Calu3 (cell line): ENCODE data around the gene ARHGEF11. TPM values are rescaled to one million over a fixed set of nuclear protein-coding genes. Genes with fewer than 3 reads are reported as not detected.

Experiments used
- BruUV-seq: library from RNA; stranded (reverse); fragments of 400-500 nt; replicated peaks from 2 replicates; lab custom pipeline; 2021; lab: Mats Ljungman, UMichigan
- CTCF ChIA-PET: fragments of 300-600 bp; sonication (Branson Sonifier 250); formaldehyde crosslinking; loops from one replicate; lab custom pipeline; 2022; ENCODE audit warnings: antibody characterized with exemption; lab: Charles Lee
- DNase-seq: peaks from one replicate; pipeline ENCODE4 v3.0.0; 2022
- H3K27ac Mint-ChIP-seq: one replicate; pipeline ENCODE4 v1.8.0; 2022; ENCODE audit warnings: mixed read lengths; ENCODE audit not compliant: unreplicated experiment
- H3K27me3 Mint-ChIP-seq: one replicate; pipeline ENCODE4 v1.8.0; 2022; ENCODE audit warnings: mixed read lengths; ENCODE audit not compliant: unreplicated experiment
- H3K36me3 Mint-ChIP-seq: one replicate; pipeline ENCODE4 v1.8.0; 2022; ENCODE audit warnings: mild to moderate bottlenecking, moderate library complexity, mixed read lengths; ENCODE audit not compliant: insufficient read depth, unreplicated experiment
- H3K4me1 Mint-ChIP-seq: one replicate; pipeline ENCODE4 v1.8.0; 2022; ENCODE audit warnings: mild to moderate bottlenecking, low read depth, mixed read lengths; ENCODE audit not compliant: unreplicated experiment
- H3K4me3 Mint-ChIP-seq: one replicate; pipeline ENCODE4 v1.8.0; 2022; ENCODE audit warnings: mild to moderate bottlenecking, low read depth, moderate library complexity, mixed read lengths; ENCODE audit not compliant: unreplicated experiment
- H3K9me3 Mint-ChIP-seq: one replicate; pipeline ENCODE4 v1.8.0; 2022; ENCODE audit warnings: low read depth, mixed read lengths; ENCODE audit not compliant: unreplicated experiment
- CTCF ChIP-seq: fragments of 200-600 bp; IDR thresholded peaks from one replicate; pipeline ENCODE4 v1.8.0; 2022; ENCODE audit warnings: antibody characterized with exemption; ENCODE audit not compliant: unreplicated experiment
- intact Hi-C: fragments of 100-400 bp; cut with micrococcal nuclease; formaldehyde crosslinking; loops from one replicate; pipeline ENCODE4 v1.10.0; 2022; ENCODE audit not compliant: unreplicated experiment
- total RNA-seq: library from RNA; stranded (reverse); gene quantifications from 2 replicates; pipeline ENCODE4 v1.2.3, GENCODE V29; 2022

Gene ARHGEF11
- total RNA-seq, 1 experiment from 2014 or later: 44.1 TPM

DNA sequence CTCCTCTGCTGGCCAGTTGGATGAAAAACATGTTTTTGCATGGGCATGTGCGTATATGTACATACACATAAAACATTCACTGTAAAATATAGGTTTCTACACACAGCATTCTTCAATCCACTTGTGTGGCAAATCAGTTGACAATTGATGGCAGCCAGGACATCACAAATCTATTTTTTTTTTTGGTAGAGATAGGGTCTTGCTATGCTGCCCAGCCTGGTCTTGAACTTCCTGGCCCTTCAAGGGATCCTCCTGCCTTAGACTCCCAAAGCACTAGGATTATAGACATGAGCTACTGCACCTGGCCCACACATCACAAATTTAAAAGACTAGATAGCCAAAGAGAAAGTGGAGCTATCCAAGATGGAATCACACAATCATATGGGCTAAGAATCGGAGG lies 39.6 kb downstream of the ARHGEF11 start:
- no TSS peak for BruUV-seq
- TF ChIP-seq CTCF: no peak
- Mint-ChIP-seq H3K4me1 (peaks cover 21% of the 10 kb centered on the region), H3K36me3 (no peaks in the 10 kb centered on the region), H3K27me3 (no peaks in the 10 kb centered on the region), H3K9me3 (no peaks in the 10 kb centered on the region), H3K4me3 (no peak overlapping the region), H3K27ac (no peak overlapping the region)
- no peak for DNase-seq
- intact Hi-C loops: no loop called here
- CTCF ChIA-PET: interaction anchor here (0.9 to 1.0 kb wide), 2 partner anchors 10 to 22 kb away, joined by 3 read pairs; no protein-coding TSS in a partner anchor

- no peak for TF ChIP-seq CTCF
- CTCF ChIA-PET: no interaction called here
- Mint-ChIP-seq H3K36me3 (no peaks in the 10 kb centered on the region), H3K9me3 (no peaks in the 10 kb centered on the region), H3K27me3 (no peaks in the 10 kb centered on the region), H3K4me3 (no peak overlapping the region), H3K27ac (no peak overlapping the region), H3K4me1 (peaks cover 25% of the 10 kb centered on the region)
- no peak for DNase-seq
- BruUV-seq: no TSS peak
- intact Hi-C loops: no loop called here
Measured at GRCh38 chr1:157004806-157005205, 40.7 kb downstream of the ARHGEF11 start.

DNA sequence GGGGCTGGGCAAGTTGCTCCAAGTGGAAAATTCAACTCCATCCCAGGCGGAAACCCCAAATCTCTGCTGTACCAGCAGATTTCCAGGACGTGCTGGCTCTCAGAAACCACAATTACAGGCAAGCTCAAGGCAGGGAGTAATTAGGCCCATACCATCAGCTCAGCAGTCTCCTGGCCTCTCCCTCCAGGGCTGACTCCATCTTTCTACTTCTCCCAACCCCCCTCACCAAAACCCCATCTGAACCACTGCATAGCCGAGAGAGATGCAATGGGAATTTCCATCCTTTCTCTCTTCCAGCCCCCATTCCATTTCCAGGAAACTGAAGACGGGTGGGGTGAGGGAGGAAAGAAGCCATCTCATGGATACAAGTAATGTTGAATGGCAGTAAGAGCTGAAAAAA lies 41.2 kb downstream of the ARHGEF11 start:
- Mint-ChIP-seq H3K27me3 (no peaks in the 10 kb centered on the region), H3K4me3 (no peak overlapping the region), H3K27ac (no peak overlapping the region), H3K9me3 (no peaks in the 10 kb centered on the region), H3K4me1 (peaks cover 25% of the 10 kb centered on the region), H3K36me3 (no peaks in the 10 kb centered on the region)
- BruUV-seq: no TSS peak
- no peak for DNase-seq
- intact Hi-C loops: no loop called here
- CTCF ChIA-PET: no interaction called here
- no peak for TF ChIP-seq CTCF

GRCh38 chr1:157001304-157001703 lies 44.2 kb downstream of the ARHGEF11 start:
- H3K4me1 Mint-ChIP-seq: peaks cover 13% of the 10 kb centered on the region
- BruUV-seq: no TSS peak
- no peaks in the 10 kb centered on the region for H3K36me3 Mint-ChIP-seq
- intact Hi-C loops: no loop called here
- H3K27ac Mint-ChIP-seq: no peak overlapping the region
- H3K27me3 Mint-ChIP-seq: no peaks in the 10 kb centered on the region
- CTCF ChIA-PET: no interaction called here
- DNase-seq: no peak
- TF ChIP-seq CTCF: no peak
- no peak overlapping the region for H3K4me3 Mint-ChIP-seq
- no peaks in the 10 kb centered on the region for H3K9me3 Mint-ChIP-seq

GRCh38 chr1:157000686-157001085 lies 44.9 kb downstream of the ARHGEF11 start:
- CTCF ChIA-PET: no interaction called here
- H3K36me3 Mint-ChIP-seq: no peaks in the 10 kb centered on the region
- H3K27me3 Mint-ChIP-seq: no peaks in the 10 kb centered on the region
- H3K27ac Mint-ChIP-seq: no peak overlapping the region
- BruUV-seq: no TSS peak
- H3K4me1 Mint-ChIP-seq: peaks cover 19% of the 10 kb centered on the region
- no peak overlapping the region for H3K4me3 Mint-ChIP-seq
- no peak for DNase-seq
- no peaks in the 10 kb centered on the region for H3K9me3 Mint-ChIP-seq
- TF ChIP-seq CTCF: no peak
- intact Hi-C loops: no loop called here
